Activated T-helper 1 cell treated with anti-CD3 and anti-CD28 coated beads, Interleukin-12 subunit alpha, Interleukin-12 subunit beta, Interleukin-2, Interleukin-4 antibody, amounts not matched to agents 30 ng/mL and 10 ng/mL and 1 ng/mL, durations not matched to agents 14 hours and 24 hours and 36 hours (primary cell): Measurements from ENCODE around the gene USP37. TPM values are rescaled to one million over a fixed set of nuclear protein-coding genes. Genes with fewer than 3 reads are reported as not detected.
"Not testable (repeated sequence)": the region's sequence is repeated elsewhere in the genome, so short reads cannot be mapped to it uniquely, and the experiment has no call there.

Source experiments
- DNase-seq: peaks from one replicate; pipeline ENCODE4 v3.0.0; 2021; ENCODE audit warnings: low spot score
- H3K27ac Mint-ChIP-seq: one replicate; pipeline ENCODE4 v1.8.0; 2021; ENCODE audit warnings: mild to moderate bottlenecking, mixed read lengths
- H3K27me3 Mint-ChIP-seq: one replicate; pipeline ENCODE4 v1.8.0; 2022; ENCODE audit warnings: mild to moderate bottlenecking, moderate library complexity, mixed read lengths; ENCODE audit not compliant: insufficient read depth
- H3K36me3 Mint-ChIP-seq: one replicate; pipeline ENCODE4 v1.8.0; 2021; ENCODE audit warnings: low read depth, mixed read lengths
- H3K4me1 Mint-ChIP-seq: one replicate; pipeline ENCODE4 v1.8.0; 2021; ENCODE audit warnings: low read depth, mixed read lengths
- H3K4me3 Mint-ChIP-seq: one replicate; pipeline ENCODE4 v1.8.0; 2021; ENCODE audit warnings: mild to moderate bottlenecking, moderate library complexity, mixed read lengths
- H3K9me3 Mint-ChIP-seq: one replicate; pipeline ENCODE4 v1.8.0; 2021; ENCODE audit warnings: mixed read lengths
- intact Hi-C: fragments of 100-400 bp; cut with micrococcal nuclease; formaldehyde crosslinking; loops from one replicate; pipeline ENCODE4 v1.15.1; 2024
- total RNA-seq: library from RNA; stranded (reverse); gene quantifications from 2 replicates; pipeline ENCODE4 v1.2.3, GENCODE V29; 2022

USP37 gene
- total RNA-seq, 1 donor from 2014 or later = 43.5 TPM

DNA sequence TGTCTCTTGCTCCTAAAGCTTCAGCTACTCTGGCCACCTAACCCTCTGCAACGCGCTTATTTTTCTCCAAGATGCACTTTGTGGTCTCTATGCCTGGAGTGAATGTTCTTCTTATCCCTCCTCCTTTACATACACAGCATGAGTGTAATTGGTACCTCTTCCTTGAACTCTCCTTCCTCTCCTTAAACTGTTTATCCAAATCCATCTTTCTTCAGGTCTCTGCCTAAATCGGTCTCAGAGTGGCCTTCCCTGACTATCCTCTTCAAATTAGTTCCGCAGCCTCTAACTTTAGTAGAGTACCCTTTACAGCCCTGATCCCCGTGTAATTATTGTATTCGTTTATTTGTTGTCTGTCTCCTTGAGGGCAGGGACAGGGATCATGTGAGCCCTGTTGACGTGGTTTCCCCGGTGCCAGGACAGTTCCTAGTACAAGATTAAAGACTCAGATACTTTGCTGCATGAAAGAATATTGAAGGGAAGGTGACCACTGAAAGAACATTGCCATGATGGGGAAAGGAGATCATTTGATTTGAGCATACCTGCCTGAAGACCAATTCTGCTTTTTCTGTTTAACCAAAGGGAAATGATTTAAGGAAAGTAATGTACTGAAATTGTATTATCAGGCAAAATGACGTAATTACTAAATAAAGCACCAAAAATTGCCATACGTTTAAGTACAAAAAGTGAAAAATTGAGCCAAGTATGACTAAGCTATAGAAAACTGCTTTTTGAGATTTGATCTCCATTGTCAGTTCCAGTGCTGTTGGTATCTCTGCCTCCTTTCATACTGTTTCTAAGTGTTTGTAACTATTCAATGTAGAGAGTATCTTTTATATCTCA lies 1.7 kb upstream of the USP37 start:
- Mint-ChIP-seq H3K27ac (peak overlapping the region; percentile 99), H3K27me3 (peaks cover 3% of the 10 kb centered on the region), H3K36me3 (peaks cover 38% of the 10 kb centered on the region), H3K4me1 (peaks cover 47% of the 10 kb centered on the region), H3K9me3 (no peaks in the 10 kb centered on the region), H3K4me3 (peak overlapping the region; percentile 94)
- DNase-seq = no peak
- intact Hi-C loops = loop anchor here (2.0 to 5.0 kb wide), 3 partner anchors 327 to 1027 kb away; partner anchors contain the start of genes STK11IP and ZFAND2B

DNA sequence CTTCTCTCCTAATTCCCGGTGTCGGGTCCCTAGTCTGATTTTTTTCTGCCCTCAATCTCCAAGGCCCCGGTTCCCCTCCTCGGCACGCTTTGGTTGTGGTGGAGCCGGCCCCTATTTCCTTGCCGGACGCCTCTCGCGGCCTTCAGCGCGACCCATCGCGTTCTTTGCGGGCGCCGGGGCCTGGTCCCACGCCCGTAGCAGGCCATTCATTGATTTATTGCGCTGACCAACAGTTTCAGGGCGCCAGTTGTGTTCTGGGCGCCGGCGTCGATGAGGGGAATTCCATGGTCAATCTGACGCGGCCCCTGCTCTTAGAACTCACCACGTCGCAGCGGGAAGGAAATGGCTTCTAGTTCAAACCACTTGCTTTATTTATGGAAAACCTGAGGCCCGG lies 884 bp upstream of the USP37 start:
- H3K4me1 Mint-ChIP-seq = peaks cover 53% of the 10 kb centered on the region
- no peaks in the 10 kb centered on the region for H3K9me3 Mint-ChIP-seq
- H3K4me3 Mint-ChIP-seq = peak overlapping the region; percentile 94
- H3K27me3 Mint-ChIP-seq = peaks cover 3% of the 10 kb centered on the region
- H3K27ac Mint-ChIP-seq = peak overlapping the region; percentile 99
- intact Hi-C loops = loop anchor here (2.0 to 5.0 kb wide), 3 partner anchors 328 to 1028 kb away; partner anchors contain the start of genes STK11IP and ZFAND2B
- H3K36me3 Mint-ChIP-seq = peaks cover 40% of the 10 kb centered on the region
- DNase-seq = peak; percentile 59

DNA sequence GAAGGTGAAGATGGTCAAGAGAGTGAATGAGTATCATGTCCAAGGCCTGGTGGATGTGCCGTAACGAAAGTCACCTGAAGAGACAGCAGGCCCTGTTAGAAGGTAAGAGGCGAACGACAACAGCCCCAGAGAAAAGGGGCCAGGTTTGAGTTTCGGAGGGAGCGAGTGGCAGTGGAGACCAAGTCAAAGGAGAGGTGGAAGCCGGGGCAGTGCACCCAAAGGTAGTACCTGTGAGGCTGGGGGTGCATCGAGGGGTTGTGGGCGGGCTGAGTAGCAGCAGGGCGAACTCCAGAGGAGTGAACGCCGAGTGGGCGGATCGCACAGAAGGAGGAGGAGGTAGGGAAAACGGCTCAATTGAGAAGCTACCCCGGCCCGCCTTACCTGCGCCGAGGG lies 358 bp downstream of the USP37 start:
- intact Hi-C loops = loop anchor here (1.0 to 5.0 kb wide), 16 partner anchors 15 to 1030 kb away; partner anchors contain the start of genes AAMP, ARPC2, BCS1L and PNKD
- Mint-ChIP-seq H3K27ac (peak overlapping the region; percentile 99), H3K27me3 (peaks cover 3% of the 10 kb centered on the region), H3K9me3 (no peaks in the 10 kb centered on the region), H3K36me3 (peaks cover 42% of the 10 kb centered on the region), H3K4me1 (peaks cover 62% of the 10 kb centered on the region), H3K4me3 (peak overlapping the region; percentile 94)
- no peak for DNase-seq

DNA sequence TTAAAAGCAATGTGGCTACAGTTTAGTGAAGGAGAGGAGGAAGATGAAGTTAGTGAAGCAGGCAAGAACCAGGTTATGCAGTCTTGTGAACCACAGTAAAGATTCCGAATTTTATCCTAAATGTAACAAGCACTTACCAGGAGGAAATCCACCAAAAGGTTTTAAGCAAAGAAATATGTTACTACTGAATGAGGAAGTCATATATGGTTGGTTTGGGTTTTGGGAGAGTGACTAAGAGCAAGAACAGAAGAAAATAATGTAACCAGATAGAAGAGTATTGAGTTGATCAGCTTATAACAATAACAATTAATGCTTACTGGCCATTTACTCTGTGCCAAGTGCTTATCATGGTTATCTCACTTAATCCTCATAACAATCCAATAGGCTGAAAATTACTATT lies 1.9 kb downstream of the USP37 start:
- H3K36me3 Mint-ChIP-seq = peaks cover 49% of the 10 kb centered on the region
- peak overlapping the region; percentile 99 for H3K27ac Mint-ChIP-seq
- H3K9me3 Mint-ChIP-seq = no peaks in the 10 kb centered on the region
- no peak for DNase-seq
- H3K27me3 Mint-ChIP-seq = peaks cover 3% of the 10 kb centered on the region
- intact Hi-C loops = loop anchor here (5.0 kb wide), 2 partner anchors 331 to 1031 kb away; partner anchors contain the start of gene STK11IP
- H3K4me1 Mint-ChIP-seq = peaks cover 61% of the 10 kb centered on the region
- H3K4me3 Mint-ChIP-seq = peak overlapping the region; percentile 94

DNA sequence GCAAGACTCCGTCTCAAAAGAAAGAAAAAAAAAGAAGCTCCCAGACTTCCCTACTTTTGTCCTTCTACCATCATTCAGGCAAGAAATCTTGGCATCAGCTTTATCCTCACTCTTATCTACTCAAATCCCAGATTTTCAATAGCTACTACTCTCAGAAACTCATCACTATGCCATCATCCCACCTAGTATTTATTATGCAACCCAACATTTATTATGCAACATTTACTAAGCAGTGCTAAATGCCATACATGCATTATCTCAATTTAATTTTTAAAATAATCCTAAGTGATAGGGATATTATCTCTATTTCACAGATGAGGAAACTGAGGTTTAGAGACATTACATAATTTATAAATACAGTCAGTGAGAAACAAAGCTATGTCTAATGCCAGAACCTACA lies 4.1 kb downstream of the USP37 start:
- Mint-ChIP-seq H3K36me3 (peaks cover 46% of the 10 kb centered on the region), H3K27me3 (peaks cover 3% of the 10 kb centered on the region), H3K4me1 (peaks cover 50% of the 10 kb centered on the region), H3K9me3 (no peaks in the 10 kb centered on the region), H3K4me3 (no peak overlapping the region), H3K27ac (no peak overlapping the region)
- intact Hi-C loops = no loop called here
- DNase-seq = no peak

DNA sequence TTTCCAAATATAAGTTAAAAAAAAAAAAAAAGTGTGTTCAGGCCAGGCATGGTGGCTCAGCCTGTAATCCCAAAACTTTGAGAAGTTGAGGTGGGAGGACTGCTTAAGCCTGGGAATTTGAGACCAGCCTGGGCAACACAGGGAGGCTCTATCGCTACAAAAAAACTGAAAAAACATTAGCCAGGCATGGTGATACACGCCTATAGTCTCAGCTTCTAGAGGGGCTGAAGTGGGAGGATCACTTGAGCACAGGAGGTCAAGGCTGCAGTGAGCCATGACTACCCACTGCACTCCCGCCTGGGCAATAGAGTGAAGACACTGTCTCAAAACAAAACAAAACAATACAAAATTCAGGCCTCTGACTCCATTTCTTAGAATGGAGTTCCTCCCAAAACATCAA lies 9.2 kb downstream of the USP37 start:
- intact Hi-C loops = no loop called here
- no peak for DNase-seq
- Mint-ChIP-seq H3K9me3 (no peaks in the 10 kb centered on the region), H3K36me3 (peaks cover 51% of the 10 kb centered on the region), H3K27me3 (no peaks in the 10 kb centered on the region), H3K4me3 (no peak overlapping the region), H3K4me1 (peaks cover 35% of the 10 kb centered on the region), H3K27ac (no peak overlapping the region)

DNA sequence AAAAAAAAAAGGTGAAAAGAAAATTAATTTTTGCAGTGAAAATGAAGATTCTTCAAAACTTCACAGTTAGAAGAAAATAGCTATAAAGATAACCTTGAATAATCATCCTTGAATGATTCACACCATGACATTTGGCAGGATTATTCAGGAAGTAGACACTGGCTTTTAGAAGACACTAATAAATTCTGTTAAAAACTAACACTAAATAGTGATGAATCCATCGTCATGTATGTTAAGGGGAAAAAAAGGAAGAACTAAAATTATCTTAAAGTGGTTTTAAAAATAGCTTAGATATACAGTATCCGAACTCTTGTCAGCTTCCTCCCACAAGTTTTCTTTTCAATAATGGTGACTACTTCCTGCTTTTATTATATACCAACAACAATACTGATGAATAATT lies 10.2 kb downstream of the USP37 start:
- Mint-ChIP-seq H3K27ac (no peak overlapping the region), H3K4me1 (peaks cover 33% of the 10 kb centered on the region), H3K27me3 (no peaks in the 10 kb centered on the region), H3K36me3 (peaks cover 52% of the 10 kb centered on the region), H3K4me3 (no peak overlapping the region), H3K9me3 (no peaks in the 10 kb centered on the region)
- DNase-seq = no peak
- intact Hi-C loops = no loop called here

DNA sequence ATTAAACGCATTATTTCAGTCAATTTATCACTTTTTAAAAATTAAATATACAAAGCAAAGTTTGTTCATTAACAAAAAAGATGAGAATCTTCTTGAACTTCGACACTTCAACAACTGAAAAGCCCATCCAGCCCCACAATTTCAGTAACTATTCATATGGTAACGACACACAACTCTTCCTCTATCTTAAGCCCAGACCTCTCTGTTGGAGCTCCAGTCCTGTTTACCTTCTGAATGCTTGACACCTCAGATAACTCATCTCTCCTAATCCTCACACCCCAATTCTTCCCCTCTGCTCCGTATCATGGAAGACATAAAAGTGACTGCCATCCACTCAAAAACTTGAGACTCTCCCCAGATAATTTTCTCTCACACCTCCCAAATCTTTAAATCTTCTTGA lies 12.6 kb downstream of the USP37 start:
- Mint-ChIP-seq H3K36me3 (peaks cover 53% of the 10 kb centered on the region), H3K27me3 (no peaks in the 10 kb centered on the region), H3K4me3 (no peak overlapping the region), H3K9me3 (no peaks in the 10 kb centered on the region), H3K27ac (no peak overlapping the region), H3K4me1 (peaks cover 22% of the 10 kb centered on the region)
- no peak for DNase-seq
- intact Hi-C loops = no loop called here

DNA sequence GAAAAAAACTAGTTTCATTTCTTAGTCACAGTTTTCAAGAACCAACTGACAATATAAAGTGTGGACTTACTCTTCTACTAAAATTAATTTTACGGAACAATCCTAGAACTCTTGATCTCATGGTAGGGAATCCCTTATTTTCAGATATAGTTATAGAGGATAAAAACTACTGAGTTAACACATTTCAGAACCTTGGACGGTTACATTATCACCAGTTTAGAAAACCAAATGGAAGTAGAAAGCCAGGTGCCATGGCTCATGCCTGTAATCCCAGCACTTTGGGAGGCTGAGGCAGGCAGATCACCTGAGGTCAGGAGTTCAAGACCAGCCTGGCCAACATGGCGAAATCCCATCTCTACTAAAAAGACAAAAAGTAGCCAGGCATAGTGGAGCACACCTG lies 13.9 kb downstream of the USP37 start:
- H3K27me3 Mint-ChIP-seq, H3K4me3 Mint-ChIP-seq, H3K27ac Mint-ChIP-seq, intact Hi-C loops, DNase-seq, H3K9me3 Mint-ChIP-seq: not testable (repeated sequence)
- Mint-ChIP-seq H3K4me1 (peaks cover 20% of the 10 kb centered on the region), H3K36me3 (peaks cover 44% of the 10 kb centered on the region)

DNA sequence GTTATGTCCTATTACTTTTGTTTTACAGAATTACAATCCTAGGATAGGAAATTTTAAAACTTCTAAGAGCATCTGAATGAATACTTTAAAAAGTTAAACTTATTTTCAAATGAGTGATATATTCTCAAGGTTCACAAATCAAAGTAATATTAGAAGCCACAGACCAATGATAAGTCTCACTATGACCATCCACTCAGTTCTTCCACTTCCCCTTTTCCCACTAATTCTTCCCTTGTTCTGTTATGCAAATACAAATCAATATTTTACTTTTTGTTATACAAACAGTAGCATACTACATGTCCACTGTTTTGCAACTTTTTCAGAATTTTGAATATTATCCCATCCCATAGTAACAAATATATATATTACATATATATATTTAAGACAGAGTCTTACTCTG lies 20.2 kb downstream of the USP37 start:
- Mint-ChIP-seq H3K4me1 (peaks cover 8% of the 10 kb centered on the region), H3K4me3 (no peak overlapping the region), H3K9me3 (no peaks in the 10 kb centered on the region), H3K27ac (no peak overlapping the region), H3K27me3 (no peaks in the 10 kb centered on the region), H3K36me3 (peaks cover 38% of the 10 kb centered on the region)
- no peak for DNase-seq
- intact Hi-C loops = no loop called here

DNA sequence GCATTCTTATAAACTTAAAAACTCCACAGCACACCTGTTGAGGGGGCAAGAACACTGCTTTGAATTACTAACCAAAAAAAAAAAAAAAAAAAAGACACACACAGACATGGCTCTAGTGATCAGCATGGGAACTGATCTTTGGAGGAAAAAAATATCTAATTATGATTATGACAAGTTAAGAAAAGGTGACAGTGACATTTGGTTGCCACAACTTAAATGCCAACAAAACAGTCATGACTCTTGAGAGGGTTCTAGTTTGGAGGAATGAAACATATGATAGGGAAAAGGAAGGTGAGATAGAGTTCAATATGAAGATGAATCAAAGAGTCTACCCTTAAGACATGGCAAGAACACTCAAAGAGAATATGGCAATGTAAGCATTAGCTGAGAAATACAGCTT lies 20.6 kb downstream of the USP37 start:
- DNase-seq = no peak
- Mint-ChIP-seq H3K36me3 (peaks cover 38% of the 10 kb centered on the region), H3K27me3 (no peaks in the 10 kb centered on the region), H3K27ac (peak overlapping the region; percentile 8), H3K4me3 (no peak overlapping the region), H3K9me3 (no peaks in the 10 kb centered on the region), H3K4me1 (peaks cover 6% of the 10 kb centered on the region)
- intact Hi-C loops = no loop called here

DNA sequence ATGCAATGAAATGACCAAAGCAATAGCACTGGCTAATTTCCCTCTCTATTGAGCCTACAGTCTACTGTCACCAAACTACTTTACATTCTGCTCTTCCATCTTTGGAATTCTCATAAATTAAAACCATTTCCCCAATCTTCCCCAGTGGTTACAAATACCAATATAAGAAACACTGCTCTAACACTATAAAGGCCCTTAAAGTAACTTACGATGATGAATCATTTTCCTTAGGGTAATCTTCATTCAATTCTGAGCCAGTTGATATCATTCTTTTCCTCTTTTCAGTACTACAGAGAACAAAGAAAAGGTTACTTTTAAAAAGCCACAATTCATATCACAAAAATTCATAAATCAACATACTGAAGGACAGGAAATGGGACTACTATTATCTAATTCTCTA lies 22.1 kb downstream of the USP37 start:
- H3K4me3 Mint-ChIP-seq = no peak overlapping the region
- intact Hi-C loops = no loop called here

DNA sequence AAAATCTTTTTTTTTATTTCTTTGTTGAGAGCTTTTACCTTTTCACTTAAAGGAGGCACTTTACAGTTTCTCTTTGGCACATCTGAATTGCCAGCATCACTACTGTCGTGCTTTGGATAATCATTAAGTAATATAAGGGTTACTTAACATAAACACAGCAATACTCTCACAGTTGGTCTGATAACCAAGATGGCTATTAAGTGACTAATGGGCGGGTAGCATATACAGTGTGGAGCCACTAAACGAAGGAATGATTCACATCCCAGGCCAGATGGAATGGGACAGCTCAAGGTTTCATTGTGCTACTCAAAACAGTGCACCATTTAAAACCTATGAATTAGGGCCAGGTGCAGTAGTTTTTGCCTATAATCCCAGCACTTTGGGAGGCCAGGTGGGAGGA lies 28.1 kb downstream of the USP37 start:
- Mint-ChIP-seq H3K4me3 (no peak overlapping the region), H3K36me3 (peaks cover 48% of the 10 kb centered on the region), H3K4me1 (no peaks in the 10 kb centered on the region), H3K27me3 (no peaks in the 10 kb centered on the region), H3K27ac (no peak overlapping the region), H3K9me3 (no peaks in the 10 kb centered on the region)
- DNase-seq = no peak
- intact Hi-C loops = no loop called here

More for the DNA sequence above, 22.1 kb downstream of the USP37 start:
- Mint-ChIP-seq H3K27me3 (no peaks in the 10 kb centered on the region), H3K36me3 (peaks cover 39% of the 10 kb centered on the region), H3K4me1 (peaks cover 6% of the 10 kb centered on the region), H3K27ac (no peak overlapping the region), H3K9me3 (no peaks in the 10 kb centered on the region)
- DNase-seq = no peak
